ENCODE results near the gene PARP3. TPM values are rescaled to one million over a fixed set of nuclear protein-coding genes. Genes with fewer than 3 reads are reported as not detected.
A peak's percentile ranks its signal among the peaks of the same experiment; 100 is the strongest.

Gene PARP3
- total RNA-seq, 1 donor from 2014 or later, result 12.4 TPM

- peak; percentile 82 for DNase-seq (ENCODE audit: extremely low spot score, unreplicated experiment)
- Mint-ChIP-seq H3K36me3 (ENCODE audit: unreplicated experiment) (peaks cover 32% of the 10 kb centered on the region), H3K27me3 (ENCODE audit: unreplicated experiment) (no peaks in the 10 kb centered on the region), H3K27ac (ENCODE audit: unreplicated experiment) (no peak overlapping the region), H3K4me3 (ENCODE audit: unreplicated experiment) (no peak overlapping the region), H3K4me1 (ENCODE audit: unreplicated experiment) (peaks cover 11% of the 10 kb centered on the region), H3K9me3 (ENCODE audit: unreplicated experiment) (no peaks in the 10 kb centered on the region)
- no peak for TF ChIP-seq CTCF (IDR thresholded peaks at IDR 0.05)
Observed at GRCh38 chr3:51935886-51936755, 6.0 kb upstream of the PARP3 start.

GRCh38 chr3:51937014-51937413 lies 5.1 kb upstream of the PARP3 start:
- no peak for TF ChIP-seq CTCF (IDR thresholded peaks at IDR 0.05)
- H3K27ac Mint-ChIP-seq (ENCODE audit: unreplicated experiment), result no peak overlapping the region
- peaks cover 12% of the 10 kb centered on the region for H3K4me1 Mint-ChIP-seq (ENCODE audit: unreplicated experiment)
- no peak overlapping the region for H3K4me3 Mint-ChIP-seq (ENCODE audit: unreplicated experiment)
- H3K27me3 Mint-ChIP-seq (ENCODE audit: unreplicated experiment), result no peaks in the 10 kb centered on the region
- H3K36me3 Mint-ChIP-seq (ENCODE audit: unreplicated experiment), result peaks cover 30% of the 10 kb centered on the region
- DNase-seq (ENCODE audit: extremely low spot score, unreplicated experiment), result peak; percentile 72
- H3K9me3 Mint-ChIP-seq (ENCODE audit: unreplicated experiment), result no peaks in the 10 kb centered on the region

- Mint-ChIP-seq H3K4me3 (ENCODE audit: unreplicated experiment) (no peak overlapping the region), H3K27ac (ENCODE audit: unreplicated experiment) (no peak overlapping the region), H3K4me1 (ENCODE audit: unreplicated experiment) (peaks cover 19% of the 10 kb centered on the region), H3K27me3 (ENCODE audit: unreplicated experiment) (no peaks in the 10 kb centered on the region), H3K9me3 (ENCODE audit: unreplicated experiment) (no peaks in the 10 kb centered on the region), H3K36me3 (ENCODE audit: unreplicated experiment) (peaks cover 30% of the 10 kb centered on the region)
- TF ChIP-seq CTCF (IDR thresholded peaks at IDR 0.05), result no peak
- peak; percentile 80 for DNase-seq (ENCODE audit: extremely low spot score, unreplicated experiment)
Observed at GRCh38 chr3:51937611-51938450, 4.3 kb upstream of the PARP3 start.

- Mint-ChIP-seq H3K9me3 (ENCODE audit: unreplicated experiment) (no peaks in the 10 kb centered on the region), H3K27ac (ENCODE audit: unreplicated experiment) (no peak overlapping the region), H3K27me3 (ENCODE audit: unreplicated experiment) (no peaks in the 10 kb centered on the region), H3K4me1 (ENCODE audit: unreplicated experiment) (peaks cover 23% of the 10 kb centered on the region), H3K36me3 (ENCODE audit: unreplicated experiment) (peaks cover 27% of the 10 kb centered on the region), H3K4me3 (ENCODE audit: unreplicated experiment) (no peak overlapping the region)
- peak; percentile 60 for DNase-seq (ENCODE audit: extremely low spot score, unreplicated experiment)
- no peak for TF ChIP-seq CTCF (IDR thresholded peaks at IDR 0.05)
Observed at GRCh38 chr3:51938780-51939425, 3.3 kb upstream of the PARP3 start.
